T-helper 2 cell treated with Interferon-gamma antibody and Interleukin-4, amounts not matched to agents 5 μg/mL and 100 μg/mL, for 36 hours (primary cell): ENCODE measurements around the gene H2BW1.
"Not testable (repeated sequence)": the region's sequence is repeated elsewhere in the genome, so short reads cannot be mapped to it uniquely, and the experiment has no call there.

Source experiments
- DNase-seq: peaks from one replicate; pipeline ENCODE4 v3.0.0; 2021; ENCODE audit warnings: low spot score
- H3K27ac Mint-ChIP-seq: one replicate; pipeline ENCODE4 v1.8.0; 2021; ENCODE audit warnings: mild to moderate bottlenecking, mixed read lengths
- H3K27me3 Mint-ChIP-seq: one replicate; pipeline ENCODE4 v1.8.0; 2021; ENCODE audit warnings: low read depth, mixed read lengths
- H3K36me3 Mint-ChIP-seq: one replicate; pipeline ENCODE4 v1.8.0; 2021; ENCODE audit warnings: low read depth, mixed read lengths
- H3K4me1 Mint-ChIP-seq: one replicate; pipeline ENCODE4 v1.8.0; 2021; ENCODE audit warnings: low read depth, mixed read lengths
- H3K4me3 Mint-ChIP-seq: one replicate; pipeline ENCODE4 v1.8.0; 2022; ENCODE audit warnings: mild to moderate bottlenecking, moderate library complexity, mixed read lengths
- H3K9me3 Mint-ChIP-seq: one replicate; pipeline ENCODE4 v1.8.0; 2021; ENCODE audit warnings: mixed read lengths

H2BW1 gene

GRCh38 chrX:104013606-104014005 lies at the start of gene H2BW1:
Gene H2BW1 (minus strand): TSS chrX:104013708. CDS start chrX:104013576, 132 bp downstream.
- DNase-seq = no peak
- Mint-ChIP-seq H3K4me1 (no peaks in the 10 kb centered on the region), H3K27ac (no peak within 1 kb of the TSS), H3K36me3 (no peaks in the 10 kb centered on the region), H3K27me3 (peaks cover 3% of the 10 kb centered on the region), H3K9me3 (no peaks in the 10 kb centered on the region), H3K4me3 (no peak within 1 kb of the TSS)

- H3K27me3 Mint-ChIP-seq, H3K4me3 Mint-ChIP-seq, H3K36me3 Mint-ChIP-seq, H3K9me3 Mint-ChIP-seq, H3K27ac Mint-ChIP-seq, H3K4me1 Mint-ChIP-seq, DNase-seq: not testable (repeated sequence)
Observed at GRCh38 chrX:104062636-104063035, 49.1 kb upstream of the H2BW1 start.

- DNase-seq, H3K27me3 Mint-ChIP-seq: not testable (repeated sequence)
Observed at GRCh38 chrX:104054956-104055355, 41.4 kb upstream of the H2BW1 start.

GRCh38 chrX:104047171-104047570 lies 33.7 kb upstream of the H2BW1 start:
- no peak overlapping the region for H3K27ac Mint-ChIP-seq
- H3K4me3 Mint-ChIP-seq = no peak overlapping the region
- H3K4me1 Mint-ChIP-seq = no peaks in the 10 kb centered on the region
- no peaks in the 10 kb centered on the region for H3K36me3 Mint-ChIP-seq
- no peak for DNase-seq
- H3K27me3 Mint-ChIP-seq = no peaks in the 10 kb centered on the region
- H3K9me3 Mint-ChIP-seq = no peaks in the 10 kb centered on the region

More at GRCh38 chrX:104054956-104055355, 41.4 kb upstream of the H2BW1 start:
- not testable (repeated sequence) for H3K4me1 Mint-ChIP-seq, H3K4me3 Mint-ChIP-seq, H3K36me3 Mint-ChIP-seq, H3K9me3 Mint-ChIP-seq, H3K27ac Mint-ChIP-seq

GRCh38 chrX:104045642-104046041 lies 32.1 kb upstream of the H2BW1 start:
- no peak for DNase-seq
- Mint-ChIP-seq H3K9me3 (no peaks in the 10 kb centered on the region), H3K4me3 (no peak overlapping the region), H3K36me3 (no peaks in the 10 kb centered on the region), H3K27ac (no peak overlapping the region), H3K27me3 (no peaks in the 10 kb centered on the region), H3K4me1 (no peaks in the 10 kb centered on the region)

GRCh38 chrX:104041003-104041402 lies 27.5 kb upstream of the H2BW1 start:
- Mint-ChIP-seq H3K36me3 (no peaks in the 10 kb centered on the region), H3K4me1 (no peaks in the 10 kb centered on the region), H3K4me3 (no peak overlapping the region)

GRCh38 chrX:104039689-104040505 lies 26.4 kb upstream of the H2BW1 start, which contains the start of gene H2BW2:
Gene H2BW2 (plus strand): TSS chrX:104039956. CDS start chrX:104039995, 39 bp downstream.
- H3K27ac Mint-ChIP-seq = no peak within 1 kb of the TSS
- H3K4me3 Mint-ChIP-seq = no peak within 1 kb of the TSS
- DNase-seq = no peak
- no peaks in the 10 kb centered on the region for H3K36me3 Mint-ChIP-seq
- H3K27me3 Mint-ChIP-seq = no peaks in the 10 kb centered on the region
- H3K9me3 Mint-ChIP-seq = no peaks in the 10 kb centered on the region
- H3K4me1 Mint-ChIP-seq = no peaks in the 10 kb centered on the region

More at GRCh38 chrX:104041003-104041402, 27.5 kb upstream of the H2BW1 start:
- Mint-ChIP-seq H3K27me3 (no peaks in the 10 kb centered on the region), H3K9me3 (no peaks in the 10 kb centered on the region), H3K27ac (no peak overlapping the region)
- no peak for DNase-seq

GRCh38 chrX:104018126-104018525 lies 4.6 kb upstream of the H2BW1 start:
- Mint-ChIP-seq H3K36me3 (no peaks in the 10 kb centered on the region), H3K27me3 (no peaks in the 10 kb centered on the region), H3K4me1 (no peaks in the 10 kb centered on the region), H3K27ac (no peak overlapping the region), H3K4me3 (no peak overlapping the region), H3K9me3 (no peaks in the 10 kb centered on the region)
- no peak for DNase-seq

GRCh38 chrX:104015576-104015975 lies 2.1 kb upstream of the H2BW1 start:
- not testable (repeated sequence) for H3K9me3 Mint-ChIP-seq, H3K36me3 Mint-ChIP-seq, DNase-seq, H3K4me3 Mint-ChIP-seq, H3K27ac Mint-ChIP-seq, H3K4me1 Mint-ChIP-seq, H3K27me3 Mint-ChIP-seq

- Mint-ChIP-seq H3K4me1 (no peaks in the 10 kb centered on the region), H3K27me3 (peaks cover 3% of the 10 kb centered on the region), H3K36me3 (no peaks in the 10 kb centered on the region), H3K9me3 (no peaks in the 10 kb centered on the region), H3K4me3 (no peak overlapping the region), H3K27ac (no peak overlapping the region)
- no peak for DNase-seq
Observed at GRCh38 chrX:104013158-104013557, 350 bp downstream of the H2BW1 start.

- DNase-seq = no peak
- Mint-ChIP-seq H3K9me3 (no peaks in the 10 kb centered on the region), H3K4me1 (no peaks in the 10 kb centered on the region), H3K27me3 (peaks cover 3% of the 10 kb centered on the region), H3K27ac (no peak overlapping the region), H3K4me3 (no peak overlapping the region), H3K36me3 (no peaks in the 10 kb centered on the region)
Observed at GRCh38 chrX:104008831-104009230, 4.7 kb downstream of the H2BW1 start.

- no peaks in the 10 kb centered on the region for H3K4me1 Mint-ChIP-seq
Observed at GRCh38 chrX:103999234-103999633, 14.3 kb downstream of the H2BW1 start.

GRCh38 chrX:103983508-103983907 lies 30.0 kb downstream of the H2BW1 start:
- H3K36me3 Mint-ChIP-seq, DNase-seq, H3K4me3 Mint-ChIP-seq, H3K4me1 Mint-ChIP-seq, H3K27me3 Mint-ChIP-seq, H3K9me3 Mint-ChIP-seq, H3K27ac Mint-ChIP-seq: not testable (repeated sequence)

More at GRCh38 chrX:103999234-103999633, 14.3 kb downstream of the H2BW1 start:
- H3K27me3 Mint-ChIP-seq = no peaks in the 10 kb centered on the region
- H3K4me3 Mint-ChIP-seq = no peak overlapping the region
- H3K9me3 Mint-ChIP-seq = no peaks in the 10 kb centered on the region
- no peak overlapping the region for H3K27ac Mint-ChIP-seq
- no peak for DNase-seq
- no peaks in the 10 kb centered on the region for H3K36me3 Mint-ChIP-seq

GRCh38 chrX:103962411-103963278 lies 50.9 kb downstream of the H2BW1 start, which contains the start of gene TMSB15B:
Gene TMSB15B (plus strand): TSS chrX:103962627.
- not testable (repeated sequence) for H3K9me3 Mint-ChIP-seq, H3K36me3 Mint-ChIP-seq, H3K4me3 Mint-ChIP-seq, DNase-seq, H3K27me3 Mint-ChIP-seq, H3K27ac Mint-ChIP-seq, H3K4me1 Mint-ChIP-seq
